GM18519 (cell line): ENCODE data around the gene TSPAN32.

Experiments used
- ATAC-seq: cut with Tn5 transposase; IDR thresholded peaks from one replicate; pipeline ENCODE4 v1.9.1; 2021; ENCODE audit warnings: mild to moderate bottlenecking, moderate library complexity; ENCODE audit not compliant: unreplicated experiment, low FRiP score

Gene TSPAN32

GRCh38 chr11:2313051-2313951, 11.5 kb downstream of the TSPAN32 start:
- ATAC-seq: no peak

GRCh38 chr11:2314136-2314524, 12.3 kb downstream of the TSPAN32 start:
- no peak for ATAC-seq

GRCh38 chr11:2314525-2315394, 12.9 kb downstream of the TSPAN32 start:
- no peak for ATAC-seq

GRCh38 chr11:2315395-2316168, 13.8 kb downstream of the TSPAN32 start:
- no peak for ATAC-seq

GRCh38 chr11:2316169-2316962, 14.6 kb downstream of the TSPAN32 start:
- no peak for ATAC-seq

- ATAC-seq: no peak
These were observed 15.1 kb downstream of the TSPAN32 start for GRCh38 chr11:2316963-2317244.

GRCh38 chr11:2317354-2318050, 15.7 kb downstream of the TSPAN32 start:
- no peak for ATAC-seq

- no peak for ATAC-seq
These were observed 16.3 kb downstream of the TSPAN32 start for GRCh38 chr11:2318123-2318522.

- ATAC-seq: no peak
These were observed 16.9 kb downstream of the TSPAN32 start for GRCh38 chr11:2318707-2319106.

- ATAC-seq: no peak
These were observed 18.1 kb downstream of the TSPAN32 start for GRCh38 chr11:2319791-2320472.

- no peak for ATAC-seq
These were observed 18.9 kb downstream of the TSPAN32 start for GRCh38 chr11:2320568-2321310.

GRCh38 chr11:2321311-2321683, 19.5 kb downstream of the TSPAN32 start:
- ATAC-seq: no peak

GRCh38 chr11:2325123-2325522, 23.3 kb downstream of the TSPAN32 start:
- ATAC-seq: no peak

GRCh38 chr11:2325719-2326118, 23.9 kb downstream of the TSPAN32 start:
- ATAC-seq: no peak

GRCh38 chr11:2327032-2327431, 25.2 kb downstream of the TSPAN32 start:
- no peak for ATAC-seq

- ATAC-seq: no peak
These were observed 26.2 kb downstream of the TSPAN32 start for GRCh38 chr11:2328021-2328420.

- no peak for ATAC-seq
These were observed 27.0 kb downstream of the TSPAN32 start for GRCh38 chr11:2328656-2329354.

- ATAC-seq: no peak
These were observed 27.7 kb downstream of the TSPAN32 start for GRCh38 chr11:2329551-2329950.
